B cell (primary cell): ENCODE data around the gene SLC40A1. TPM values are rescaled to one million over a fixed set of nuclear protein-coding genes. Genes with fewer than 3 reads are reported as not detected.

Experiments
- ATAC-seq: fragments of 200-7000 bp; cut with Tn5 transposase; one replicate; pipeline ENCODE4 v1.10.0; 2021; ENCODE audit warnings: low read depth, mild to moderate bottlenecking, moderate number of reproducible peaks, moderate library complexity
- CTCF ChIA-PET: fragments of 350-600 bp; sonication (Branson Sonifier 250); formaldehyde crosslinking; loops from one replicate; lab custom pipeline; 2021; ENCODE audit warnings: antibody characterized with exemption, inconsistent platforms; lab: Charles Lee
- POLR2A ChIA-PET: fragments of 350-600 bp; sonication (Branson Sonifier 250); formaldehyde crosslinking; loops from one replicate; lab custom pipeline; 2021; ENCODE audit warnings: antibody characterized with exemption; lab: Charles Lee
- DNase-seq: peaks from one replicate; pipeline ENCODE4 v3.0.0; 2013
- H2AFZ ChIP-seq: 2 replicates; pipeline ENCODE4 v1.6.1; 2012; ENCODE audit warnings: mild to moderate bottlenecking, low read depth, low read length; ENCODE audit not compliant: insufficient read depth, poor library complexity, severe bottlenecking
- H3K27ac ChIP-seq, 2 donors: 1 replicate in 1 of 2; 2 replicates in 1 of 2; pipeline ENCODE4 v1.5.1; 2012 to 2013; ENCODE audit warnings: low read length in 2 of 2, mild to moderate bottlenecking in 2 of 2, moderate library complexity in 1 of 2
- H3K27me3 ChIP-seq, 4 experiments: fragments of 200-600 bp in 1 of 4; sonication (generic) in 1 of 4; replicated peaks in 1 of 4; 1 replicate in 2 of 4; 2 replicates in 2 of 4; pipeline versions ENCODE4 v1.6.1 to v1.7.0; 2013 to 2016; ENCODE audit warnings: low read length in 3 of 4, mild to moderate bottlenecking in 2 of 4, mixed read lengths in 1 of 4, moderate library complexity in 1 of 4; ENCODE audit not compliant: insufficient read depth in 4 of 4, control insufficient read depth in 3 of 4; ENCODE audit errors: control extremely low read depth in 1 of 4
- H3K36me3 ChIP-seq, 2 experiments: replicated peaks in 1 of 2; 1 replicate in 1 of 2; 2 replicates in 1 of 2; pipeline versions ENCODE4 v1.6.1 to v1.7.1; 2013; ENCODE audit warnings: low read length in 1 of 2; ENCODE audit not compliant: insufficient read depth in 2 of 2, control insufficient read depth in 1 of 2; ENCODE audit errors: control extremely low read depth in 1 of 2, extremely low read depth in 1 of 2
- H3K4me1 ChIP-seq, 2 donors: fragments of 200-600 bp in 1 of 2; sonication (generic) in 1 of 2; 1 replicate in 1 of 2; 2 replicates in 1 of 2; pipeline versions ENCODE4 v1.5.1 to v1.6.1; 2013 to 2017; ENCODE audit warnings: low read length in 2 of 2; ENCODE audit not compliant: control insufficient read depth in 2 of 2, insufficient read depth in 2 of 2
- H3K4me2 ChIP-seq: replicated peaks from 2 replicates; pipeline ENCODE3; 2012; ENCODE audit warnings: mild to moderate bottlenecking, low read depth, low read length; ENCODE audit not compliant: poor library complexity, severe bottlenecking
- H3K4me3 ChIP-seq, 5 experiments: fragments of 200-600 bp in 1 of 5; sonication (generic) in 1 of 5; 1 replicate in 3 of 5; 2 replicates in 2 of 5; pipeline versions ENCODE4 v1.5.1 to v1.7.0; 2011 to 2016; ENCODE audit warnings: low read length in 4 of 5, mild to moderate bottlenecking in 4 of 5, low read depth in 2 of 5, control low read depth in 1 of 5, moderate library complexity in 1 of 5; ENCODE audit not compliant: insufficient read depth in 1 of 5; ENCODE audit errors: control extremely low read depth in 1 of 5, extremely low read depth in 1 of 5
- H3K79me2 ChIP-seq: fragments of 200-600 bp; sonication (generic); one replicate; pipeline ENCODE4 v1.6.0; 2016; ENCODE audit warnings: low read length; ENCODE audit not compliant: control insufficient read depth, insufficient read depth
- H3K9ac ChIP-seq: fragments of 200-600 bp; sonication (generic); 2 replicates; pipeline ENCODE4 v1.6.1; 2017; ENCODE audit warnings: mild to moderate bottlenecking, low read length, moderate library complexity
- H3K9me3 ChIP-seq, 3 donors: one replicate each; pipeline versions ENCODE4 v1.6.1 to v1.7.1; 2013; ENCODE audit warnings: low read length in 2 of 3; ENCODE audit not compliant: control insufficient read depth in 2 of 3, insufficient read depth in 1 of 3; ENCODE audit errors: control extremely low read depth in 1 of 3
- H4K20me1 ChIP-seq: 2 replicates; pipeline ENCODE4 v1.6.0; 2012; ENCODE audit warnings: mild to moderate bottlenecking, low read length; ENCODE audit not compliant: insufficient read depth, control insufficient read depth, poor library complexity, severe bottlenecking
- H3K27ac Mint-ChIP-seq: one replicate; pipeline ENCODE4 v1.8.0; 2021; ENCODE audit warnings: mixed read lengths
- H3K27me3 Mint-ChIP-seq: one replicate; pipeline ENCODE4 v1.8.0; 2021; ENCODE audit warnings: mixed read lengths
- H3K4me1 Mint-ChIP-seq: one replicate; pipeline ENCODE4 v1.8.0; 2021; ENCODE audit warnings: mixed read lengths
- H3K4me3 Mint-ChIP-seq: one replicate; pipeline ENCODE4 v1.8.0; 2021; ENCODE audit warnings: mixed read lengths
- H3K9me3 Mint-ChIP-seq: one replicate; pipeline ENCODE4 v1.8.0; 2022; ENCODE audit warnings: mixed read lengths; ENCODE audit not compliant: insufficient read depth
- CTCF ChIP-seq: fragments of 200-600 bp; IDR thresholded peaks from one replicate; pipeline ENCODE4 v1.8.0; 2022; ENCODE audit warnings: antibody characterized with exemption, mild to moderate bottlenecking
- EZH2 ChIP-seq: IDR thresholded peaks from 2 replicates; pipeline ENCODE4 v1.6.1; 2012; ENCODE audit warnings: borderline replicate concordance, low read depth, mild to moderate bottlenecking, moderate library complexity, low read length; ENCODE audit not compliant: insufficient read depth, poor library complexity, severe bottlenecking
- WGBS: methylation state at CpG from one replicate; pipeline ENCODE4 v1.1.5; 2013; ENCODE audit warnings: missing lambda C conversion rate; ENCODE audit not compliant: insufficient coverage; 5-methylcytosine and 5-hydroxymethylcytosine counted together
- intact Hi-C: fragments of 100-400 bp; cut with micrococcal nuclease; formaldehyde crosslinking; loops from one replicate; pipeline ENCODE4 v1.10.0; 2022
- polyA plus RNA-seq: library from polyadenylated mRNA; depleted of rRNA; stranded (reverse); fragments of >200 nt; gene quantifications from 2 replicates; pipeline ENCODE4 v1.2.3, GENCODE V29; 2012
- total RNA-seq, 2 donors: library from RNA; stranded (reverse); fragments of 120-200 nt in 1 of 2; gene quantifications; 1 replicate in 1 of 2; 2 replicates in 1 of 2; pipeline versions ENCODE4 v1.2.3 to v1.2.4, GENCODE V29; 2013 to 2022

Gene SLC40A1
- total and polyA plus RNA-seq, 2 donors (not counting 1 experiment from before 2014, with no cell fraction given) = 0.07 to 0.39 TPM

- H3K4me2 ChIP-seq = no peak overlapping the region
- H3K27me3 ChIP-seq = no peaks in the 10 kb centered on the region
- no peak for ATAC-seq
- no CpG with 5 or more reads among the region's 2 CpGs for WGBS
- intact Hi-C loops = no loop called here
- H3K27me3 Mint-ChIP-seq = peaks cover 11% of the 10 kb centered on the region
- no peaks in the 10 kb centered on the region for H3K4me1 ChIP-seq
- no peaks in the 10 kb centered on the region for H3K4me1 Mint-ChIP-seq
- TF ChIP-seq EZH2 = no peak
- no peak overlapping the region for H3K9ac ChIP-seq
- no peaks in the 10 kb centered on the region for H3K79me2 ChIP-seq
- H3K9me3 Mint-ChIP-seq = no peaks in the 10 kb centered on the region
- H3K4me3 Mint-ChIP-seq = no peak overlapping the region
- H3K27ac ChIP-seq = no peak overlapping the region
- H3K36me3 ChIP-seq = no peaks in the 10 kb centered on the region
- H3K4me3 ChIP-seq = no peak overlapping the region
- no peaks in the 10 kb centered on the region for H3K9me3 ChIP-seq
- ChIA-PET CTCF (no interaction called here), POLR2A (no interaction called here)
- no peaks in the 10 kb centered on the region for H4K20me1 ChIP-seq
- no peak for DNase-seq
- no peak overlapping the region for H2AFZ ChIP-seq
- H3K27ac Mint-ChIP-seq = no peak overlapping the region
Measured at GRCh38 chr2:189552991-189553404, 27.6 kb downstream of the SLC40A1 start.

GRCh38 chr2:189552334-189552990, 28.1 kb downstream of the SLC40A1 start:
- WGBS = 73% methylated on average over 3 of the region's 6 CpGs

More at GRCh38 chr2:189552334-189552990, 28.1 kb downstream of the SLC40A1 start:
- ChIA-PET POLR2A (no interaction called here), CTCF (interaction anchor here (1.1 kb wide), 1 partner anchor 11 kb away, joined by 3 read pairs; no protein-coding TSS in a partner anchor)
- no peaks in the 10 kb centered on the region for H3K79me2 ChIP-seq
- DNase-seq = no peak
- no peak overlapping the region for H3K4me2 ChIP-seq
- no peak overlapping the region for H2AFZ ChIP-seq
- TF ChIP-seq EZH2 = no peak
- TF ChIP-seq CTCF = no peak
- H3K27ac ChIP-seq = no peak overlapping the region
- H3K27me3 Mint-ChIP-seq = peaks cover 10% of the 10 kb centered on the region
- H3K27ac Mint-ChIP-seq = no peak overlapping the region
- no peaks in the 10 kb centered on the region for H3K27me3 ChIP-seq
- no peaks in the 10 kb centered on the region for H4K20me1 ChIP-seq
- intact Hi-C loops = no loop called here
- H3K4me3 Mint-ChIP-seq = no peak overlapping the region
- no peaks in the 10 kb centered on the region for H3K36me3 ChIP-seq
- no peak overlapping the region for H3K9ac ChIP-seq
- H3K4me1 Mint-ChIP-seq = no peaks in the 10 kb centered on the region
- no peaks in the 10 kb centered on the region for H3K9me3 ChIP-seq
- H3K9me3 Mint-ChIP-seq = no peaks in the 10 kb centered on the region
- H3K4me3 ChIP-seq = no peak overlapping the region
- H3K4me1 ChIP-seq = no peaks in the 10 kb centered on the region
- ATAC-seq = no peak
